K562 (cell line): Measurements from ENCODE around the gene APEX1. TPM values are rescaled to one million over a fixed set of nuclear protein-coding genes. Genes with fewer than 3 reads are reported as not detected.
A peak's percentile ranks its signal among the peaks of the same experiment; 100 is the strongest.

Experiments used
- ATAC-seq: fragments of 200-7000 bp; cut with Tn5 transposase; 3 replicates; pipeline ENCODE4 v1.9.1; 2020; ENCODE audit warnings: moderate library complexity
- BruUV-seq: library from RNA; stranded (reverse); fragments of 400-500 nt; replicated peaks from 2 replicates; lab custom pipeline; 2021; lab: Mats Ljungman, UMichigan
- CTCF ChIA-PET: fragments of 300-600 bp; formaldehyde crosslinking; extraction: SDS; loops from one replicate; lab custom pipeline; 2021; ENCODE audit warnings: low intra/inter-chr PET ratio; lab: Yijun Ruan, JAX
- POLR2A ChIA-PET: fragments of 300-600, 350-650 bp; sonication (Branson Sonifier 250); formaldehyde crosslinking; extraction: SDS; loops from one replicate; lab custom pipeline; 2021; ENCODE audit warnings: antibody characterized with exemption, inconsistent platforms; lab: Yijun Ruan, JAX
- DNase-seq, 4 experiments: peaks; one replicate each; pipeline versions ENCODE4 v3.0.0 to v3.0.0-alpha.2; 2011 to 2018; ENCODE audit warnings: low spot score in 3 of 4, mixed read lengths in 3 of 4; ENCODE audit errors: extremely low read depth in 1 of 4
- FAIRE-seq: peaks from 2 replicates; lab custom pipeline; 2011; peaks lifted over from hg19 to GRCh38; lab: Jason Lieb, UNC
- H2AFZ ChIP-seq: 2 replicates; pipeline ENCODE4 v1.6.0; 2011; ENCODE audit warnings: low read depth, low read length, control low read depth, inconsistent platforms
- H3K27ac ChIP-seq: fragments of 200-600 bp; 3 replicates; pipeline ENCODE4 v1.8.0; 2011; ENCODE audit warnings: low read depth, mild to moderate bottlenecking, control low read depth, inconsistent platforms, low read length, moderate library complexity, mixed read lengths; ENCODE audit errors: extremely low read depth
- H3K27me3 ChIP-seq, 2 experiments: fragments of 300-600 bp in 1 of 2; 2 replicates in 1 of 2; 3 replicates in 1 of 2; pipeline versions ENCODE4 v1.6.0 to v1.8.0; 2011; ENCODE audit warnings: inconsistent platforms in 2 of 2, low read length in 2 of 2, mild to moderate bottlenecking in 1 of 2, mixed read lengths in 1 of 2, moderate library complexity in 1 of 2; ENCODE audit not compliant: control insufficient read depth in 2 of 2, insufficient read depth in 2 of 2
- H3K36me3 ChIP-seq: fragments of 300-600 bp; 3 replicates; pipeline ENCODE4 v1.8.0; 2011; ENCODE audit warnings: mild to moderate bottlenecking, low read length, inconsistent platforms; ENCODE audit not compliant: control insufficient read depth, insufficient read depth
- H3K4me1 ChIP-seq, 2 experiments: fragments of 200-600 bp in 1 of 2; replicated peaks in 1 of 2; 2 replicates in 1 of 2; 3 replicates in 1 of 2; pipeline versions ENCODE4 v1.5.1 to v1.8.0; 2011; ENCODE audit warnings: inconsistent platforms in 2 of 2, low read length in 2 of 2, mild to moderate bottlenecking in 1 of 2, mixed read lengths in 1 of 2, moderate library complexity in 1 of 2; ENCODE audit not compliant: control insufficient read depth in 2 of 2, insufficient read depth in 2 of 2
- H3K4me2 ChIP-seq: 2 replicates; pipeline ENCODE4 v1.6.1; 2011; ENCODE audit warnings: low read length, control low read depth, inconsistent platforms, mixed read lengths; ENCODE audit not compliant: insufficient read depth
- H3K4me3 ChIP-seq: fragments of 200-600 bp; sonication (generic), shearing (Covaris generic); 2 replicates; pipeline ENCODE4 v1.5.1; 2016; ENCODE audit warnings: control low read depth, inconsistent platforms
- H3K79me2 ChIP-seq: fragments of 200-600 bp; 3 replicates; pipeline ENCODE4 v1.8.0; 2011; ENCODE audit warnings: low read length, inconsistent platforms; ENCODE audit not compliant: control insufficient read depth, insufficient read depth
- H3K9ac ChIP-seq, 2 experiments: 2 replicates each; pipeline versions ENCODE4 v1.6.0 to v1.6.1; 2011; ENCODE audit warnings: low read depth in 2 of 2, low read length in 2 of 2, control low read depth in 1 of 2, inconsistent platforms in 1 of 2, mild to moderate bottlenecking in 1 of 2, mixed read lengths in 1 of 2; ENCODE audit not compliant: insufficient read depth in 1 of 2
- H3K9me1 ChIP-seq: one replicate; pipeline ENCODE4 v1.6.0; 2011; ENCODE audit warnings: inconsistent platforms, mild to moderate bottlenecking, low read length, moderate library complexity; ENCODE audit not compliant: control insufficient read depth, insufficient read depth
- H3K9me3 ChIP-seq: replicated peaks from 2 replicates; pipeline ENCODE4 v1.5.1; 2011; ENCODE audit warnings: low read depth, low read length, inconsistent platforms; ENCODE audit not compliant: control insufficient read depth, insufficient read depth
- H4K20me1 ChIP-seq: replicated peaks from 2 replicates; pipeline ENCODE4 v1.6.1; 2011; ENCODE audit warnings: low read length, inconsistent platforms, mixed read lengths; ENCODE audit not compliant: control insufficient read depth, insufficient read depth
- CBFA2T2 ChIP-seq: fragments of 450-650 bp; conservative IDR thresholded peaks from 2 replicates; pipeline ENCODE4 v1.6.1; 2017; ENCODE audit warnings: mild to moderate bottlenecking
- CBFA2T3 ChIP-seq: fragments of 450-650 bp; IDR thresholded peaks from 2 replicates; pipeline ENCODE4 v1.6.1; 2017
- CBX2 ChIP-seq: fragments of 200-600 bp; sonication (generic); IDR thresholded peaks from one replicate; pipeline ENCODE4 v1.6.1; 2012; ENCODE audit warnings: mild to moderate bottlenecking, low read length, inconsistent platforms; ENCODE audit not compliant: insufficient read depth, poor library complexity, severe bottlenecking
- DDX20 ChIP-seq: fragments of 450-650 bp; IDR thresholded peaks from 2 replicates; pipeline ENCODE4 v1.6.1; 2016; ENCODE audit warnings: missing genetic modification characterization, low read depth, mild to moderate bottlenecking, missing compliant biosample characterization, moderate library complexity
- ELF4 ChIP-seq: fragments of 450-650 bp; formaldehyde crosslinking; IDR thresholded peaks from 2 replicates; pipeline ENCODE4 v1.4.0; 2022; ENCODE audit warnings: missing genetic modification characterization
- NR3C1 ChIP-seq: sonication (generic); formaldehyde crosslinking; IDR thresholded peaks from 2 replicates; pipeline ENCODE4 v1.8.1; 2022; ENCODE audit warnings: missing genetic modification reagents
- PHF20 ChIP-seq: fragments of 450-650 bp; IDR thresholded peaks from 2 replicates; pipeline ENCODE4 v1.6.1; 2018; ENCODE audit not compliant: partially characterized antibody
- SMAD1 ChIP-seq: fragments of 150-350 bp; IDR thresholded peaks from 2 replicates; pipeline ENCODE4 v1.6.1; 2014; ENCODE audit warnings: low read length, low read depth; ENCODE audit not compliant: partially characterized antibody
- TAL1 ChIP-seq: fragments of 450-650 bp; IDR thresholded peaks from 2 replicates; pipeline ENCODE4 v1.6.1; 2016; ENCODE audit warnings: mild to moderate bottlenecking
- TCF3 ChIP-seq: sonication (generic); formaldehyde crosslinking; IDR thresholded peaks from 2 replicates; pipeline ENCODE4 v1.4.0; 2020; ENCODE audit warnings: mild to moderate bottlenecking, missing genetic modification reagents
- TEAD4 ChIP-seq, 2 experiments: sonication (generic) in 1 of 2; formaldehyde crosslinking in 1 of 2; IDR thresholded peaks; 2 replicates each; pipeline versions ENCODE4 v1.6.1 to v1.8.0; 2012 to 2022; ENCODE audit warnings: borderline replicate concordance in 1 of 2, inconsistent platforms in 1 of 2, low read length in 1 of 2, mild to moderate bottlenecking in 1 of 2, missing genetic modification reagents in 1 of 2
- WGBS: fragments of 100-300 bp; shearing (Covaris generic); methylation state at CpG from one replicate; pipeline ENCODE4 v1.1.6; 2016; ENCODE audit warnings: low coverage, mixed read lengths; ENCODE audit not compliant: insufficient coverage; ENCODE audit errors: missing lambda C conversion rate; 5-methylcytosine and 5-hydroxymethylcytosine counted together
- in situ Hi-C: fragments of 300-500 bp; cut with MboI; formaldehyde crosslinking; loops from 4 replicates; pipeline ENCODE4 v1.15.0; 2018; ENCODE audit warnings: inconsistent platforms, mixed read lengths
- intact Hi-C: fragments of 100-400 bp; cut with micrococcal nuclease; formaldehyde crosslinking; loops from 2 replicates; pipeline ENCODE4 v1.14.2; 2022
- polyA plus RNA-seq, 8 experiments: library from polyadenylated mRNA; depleted of rRNA in 4 of 8; stranded (reverse) in 5 of 8; unstranded in 3 of 8; fragments of >200 nt; fragmentation: Nextera tagmentation in 2 of 8; fragmentation: Illumina TruSeq in 1 of 8; extraction: Ambion mirVana in 2 of 8; extraction: Trizol in 1 of 8; gene quantifications; 2 replicates each; pipeline versions ENCODE4 v1.2.1 to v1.2.3, GENCODE V29; 2011 to 2014; ENCODE audit warnings: inconsistent platforms in 1 of 8, missing spikeins in 1 of 8
- total RNA-seq, 7 experiments: library from RNA; depleted of rRNA in 6 of 7; stranded (reverse); fragments of >200 nt in 6 of 7; fragmentation: Illumina TruSeq in 2 of 7; extraction: Trizol in 2 of 7; gene quantifications; 2 replicates each; pipeline versions ENCODE4 v1.2.1 to v1.2.3, GENCODE V29; 2011 to 2021; ENCODE audit warnings: low replicate concordance in 1 of 7

The APEX1 gene
- total and polyA plus RNA-seq, 9 of the 15 experiments (the other 6 are each of a cell fraction or from before 2014, with no cell fraction given), result 50.2 to 274 (median 158) TPM

GRCh38 chr14:20476776-20477175, 21.8 kb downstream of the APEX1 start:
- FAIRE-seq (peak; percentile 55), DNase-seq (no peak), ATAC-seq (no peak; the same call in 1 of the 3 replicates)
- peak overlapping the region; percentile 27 for H3K4me2 ChIP-seq
- H3K36me3 ChIP-seq, result peaks cover 71% of the 10 kb centered on the region
- no TSS peak for BruUV-seq
- H3K9ac ChIP-seq, result no peak overlapping the region
- no peak overlapping the region for H3K4me3 ChIP-seq
- in situ Hi-C loops (no loop called here), intact Hi-C loops (no loop called here)
- TF ChIP-seq ELF4 (CRISPR knock-in tag), result no peak
- TF ChIP-seq TEAD4 (IDR thresholded peaks at IDR 0.05; ENCODE audit: low read length), result peak; percentile 61; the same call in 1 of the 2 replicates
- no peak for TF ChIP-seq TEAD4 (CRISPR knock-in tag; IDR thresholded peaks at IDR 0.05; ENCODE audit: borderline replicate concordance)
- TF ChIP-seq NR3C1 (CRISPR knock-in tag), result no peak
- TF ChIP-seq SMAD1, result no peak
- TF ChIP-seq DDX20, result no peak
- TF ChIP-seq TCF3, result peak; percentile 29; the same call in 1 of the 2 replicates
- peak; percentile 41; the same call in 1 of the 2 replicates for TF ChIP-seq CBFA2T2
- peak; percentile 62 for TF ChIP-seq CBFA2T3
- TF ChIP-seq CBX2, result no peak
- TF ChIP-seq PHF20, result no peak
- peak; percentile 23; the same call in 1 of the 2 replicates for TF ChIP-seq TAL1
- CTCF ChIA-PET, result no interaction called here
- H3K27ac ChIP-seq, result peak overlapping the region; percentile 46; the same call in 1 of the 3 replicates
- H3K9me3 ChIP-seq, result no peaks in the 10 kb centered on the region
- H3K27me3 ChIP-seq, result no peaks in the 10 kb centered on the region
- H4K20me1 ChIP-seq, result peaks cover 5% of the 10 kb centered on the region; the same call in 1 of the 2 replicates
- H3K79me2 ChIP-seq, result peaks cover 20% of the 10 kb centered on the region
- no peak overlapping the region for H2AFZ ChIP-seq
- no peaks in the 10 kb centered on the region for H3K9me1 ChIP-seq
- H3K4me1 ChIP-seq, result peaks cover 13 to 44% of the 10 kb centered on the region in 2 experiments; a peak in 4 of 5 replicates
- WGBS, result 15% methylated on average over 5 of the region's 5 CpGs
- POLR2A ChIA-PET, result interaction anchor here (0.8 to 3.2 kb wide), 4 partner anchors 10 to 149 kb away, joined by 3 to 13 read pairs (median 4); partner anchors contain the start of gene PIP4P1
